LoVo (cell line): ENCODE data around the gene ACTR6.
"Not testable (repeated sequence)": the region's sequence is repeated elsewhere in the genome, so short reads cannot be mapped to it uniquely, and the experiment has no call there.

ENCODE experiments used
- DNase-seq: peaks from one replicate; pipeline ENCODE4 v3.0.0-alpha.2; 2016; ENCODE audit warnings: low spot score

Gene ACTR6

DNA sequence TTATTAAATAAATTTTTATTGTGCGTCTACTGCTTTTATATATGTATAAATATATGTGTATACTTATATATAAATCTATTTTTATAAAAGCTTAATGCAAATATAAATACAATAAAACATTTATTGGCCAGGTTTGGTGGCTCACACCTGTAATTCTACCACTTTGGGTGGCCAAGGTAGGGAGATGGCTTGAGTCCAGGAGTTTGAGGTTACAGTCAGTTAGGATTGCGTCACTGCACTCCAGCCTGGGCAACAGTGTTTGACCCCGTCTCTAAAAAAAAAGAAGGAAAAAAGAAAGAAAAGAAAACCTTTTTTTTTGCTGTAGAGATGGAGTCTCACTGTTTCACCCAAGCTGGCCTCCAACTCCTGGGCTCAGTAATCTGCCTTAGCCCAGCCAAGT lies 20.9 kb downstream of the ACTR6 start:
- no peak for DNase-seq

DNA sequence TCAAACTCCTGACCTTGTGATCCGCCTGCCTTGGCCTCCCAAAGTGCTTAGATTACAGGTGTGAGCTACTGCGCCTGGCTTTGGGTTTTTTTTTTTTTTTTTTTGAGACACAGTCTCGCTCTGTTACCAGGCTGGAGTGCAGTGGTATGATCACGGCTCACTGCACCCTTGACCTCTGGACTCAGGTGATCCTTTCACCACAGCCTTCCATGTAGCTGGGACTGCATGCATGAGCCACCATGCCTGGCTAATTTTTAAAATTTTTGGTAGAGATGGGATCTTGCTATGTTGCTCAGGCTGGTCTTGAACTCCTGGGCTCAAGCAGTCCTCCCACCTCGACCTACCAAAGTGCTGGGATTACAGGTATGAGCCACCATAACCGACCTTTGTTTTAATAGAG lies 21.6 kb downstream of the ACTR6 start:
- not testable (repeated sequence) for DNase-seq

DNA sequence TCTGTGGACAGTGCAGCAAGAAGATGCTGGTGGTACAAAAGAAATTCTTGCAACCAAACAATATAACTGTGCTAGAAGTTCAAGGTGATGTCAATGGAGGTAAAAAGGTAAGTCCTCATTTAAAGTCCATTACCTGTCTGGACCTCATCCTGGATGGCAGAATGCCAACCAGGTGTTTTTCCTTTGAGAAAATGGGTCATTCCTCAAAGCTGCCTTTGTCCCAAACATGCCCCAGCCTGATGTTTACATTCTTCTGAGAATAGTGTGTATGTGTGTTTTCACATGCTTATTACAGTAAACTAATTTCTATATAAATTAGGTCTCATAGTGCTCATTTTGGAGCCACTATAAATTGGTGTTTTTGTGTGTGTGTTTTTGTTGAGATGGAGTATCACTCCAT lies 24.9 kb downstream of the ACTR6 start:
- DNase-seq, result no peak

DNA sequence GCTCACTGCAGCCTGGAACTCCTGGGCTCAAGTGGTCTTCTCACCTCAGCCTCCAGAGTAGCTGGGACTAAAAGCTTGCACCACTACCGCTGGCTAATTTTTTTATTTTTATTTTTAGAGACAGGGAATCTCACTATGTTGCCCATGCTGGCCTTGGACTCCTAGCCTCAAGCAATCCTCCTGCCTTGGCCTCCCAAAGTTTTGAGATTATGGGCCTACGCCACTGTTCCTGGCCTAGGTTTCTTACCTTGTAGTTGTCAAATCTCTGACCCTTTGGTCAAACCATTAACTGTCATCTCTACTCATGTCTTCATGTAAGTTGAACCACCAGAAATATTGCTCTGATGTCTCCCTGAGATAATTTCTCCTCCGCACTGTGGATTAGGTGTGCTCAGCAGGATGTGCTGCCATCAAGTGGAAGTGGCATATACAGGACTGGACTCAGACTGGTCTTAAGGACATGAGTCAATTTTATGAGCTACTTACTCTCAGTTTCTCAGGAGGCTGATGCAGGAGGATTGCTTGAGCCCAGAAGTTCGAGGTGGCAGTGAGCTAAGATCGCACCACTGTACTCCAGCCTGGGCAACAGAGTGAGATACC lies 28.5 kb downstream of the ACTR6 start:
- DNase-seq, result peak; percentile 19

DNA sequence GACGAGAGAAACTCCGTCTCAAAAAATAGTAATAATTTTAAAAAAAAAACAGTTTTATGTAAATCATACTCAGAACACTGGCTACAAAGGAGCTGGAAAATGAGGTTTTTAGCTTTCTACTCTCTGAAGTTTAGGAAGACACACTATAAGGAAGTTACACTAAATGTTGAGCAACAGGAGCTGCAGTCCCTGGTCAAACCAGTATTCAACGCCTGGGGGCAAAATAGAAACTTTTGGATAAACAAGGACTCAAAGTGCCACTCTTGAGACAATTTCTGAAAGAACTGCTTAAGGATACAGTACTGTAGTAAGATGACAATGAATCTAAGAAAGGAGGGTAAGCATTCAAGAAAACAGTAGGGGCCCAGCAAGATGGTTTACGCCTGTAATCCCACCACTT lies 29.3 kb downstream of the ACTR6 start:
- DNase-seq, result no peak

DNA sequence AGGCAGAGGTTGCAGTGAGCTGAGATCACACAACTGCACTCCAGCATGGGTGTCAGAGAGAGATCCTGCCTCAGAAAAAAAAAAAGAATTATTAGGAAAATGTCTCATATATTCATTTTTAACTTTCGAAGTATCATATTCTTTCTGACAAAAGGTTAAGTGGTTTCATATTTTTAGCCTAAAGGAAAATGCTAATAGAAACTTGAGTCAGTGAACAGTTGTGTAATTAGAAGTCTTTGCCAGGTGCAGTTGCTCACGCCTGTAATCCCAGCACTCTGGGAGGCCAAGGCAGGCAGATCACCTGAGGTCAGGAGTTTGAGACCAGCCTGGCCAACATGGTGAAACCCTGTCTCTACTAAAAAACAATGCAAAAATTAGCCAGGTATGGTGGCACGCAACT lies 31.3 kb downstream of the ACTR6 start:
- not testable (repeated sequence) for DNase-seq

DNA sequence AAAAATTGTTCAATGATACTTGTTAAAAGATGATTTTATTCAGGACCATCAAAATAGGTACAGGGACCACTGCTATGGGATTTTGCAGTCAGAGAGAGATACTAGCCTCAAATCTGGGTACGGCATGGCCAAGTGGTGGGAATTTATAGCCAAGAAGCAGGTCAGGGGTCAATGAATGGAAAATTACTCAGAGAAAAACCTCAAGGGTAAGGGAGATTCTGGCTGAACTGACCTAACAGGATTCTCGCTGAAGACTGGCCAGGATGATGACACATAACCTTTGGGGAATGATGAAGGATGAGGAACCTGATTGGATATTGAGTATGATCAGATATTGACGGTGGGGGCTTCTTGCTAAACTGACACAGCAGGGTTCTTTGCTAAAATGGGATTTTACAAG lies 33.6 kb downstream of the ACTR6 start:
- DNase-seq, result no peak

DNA sequence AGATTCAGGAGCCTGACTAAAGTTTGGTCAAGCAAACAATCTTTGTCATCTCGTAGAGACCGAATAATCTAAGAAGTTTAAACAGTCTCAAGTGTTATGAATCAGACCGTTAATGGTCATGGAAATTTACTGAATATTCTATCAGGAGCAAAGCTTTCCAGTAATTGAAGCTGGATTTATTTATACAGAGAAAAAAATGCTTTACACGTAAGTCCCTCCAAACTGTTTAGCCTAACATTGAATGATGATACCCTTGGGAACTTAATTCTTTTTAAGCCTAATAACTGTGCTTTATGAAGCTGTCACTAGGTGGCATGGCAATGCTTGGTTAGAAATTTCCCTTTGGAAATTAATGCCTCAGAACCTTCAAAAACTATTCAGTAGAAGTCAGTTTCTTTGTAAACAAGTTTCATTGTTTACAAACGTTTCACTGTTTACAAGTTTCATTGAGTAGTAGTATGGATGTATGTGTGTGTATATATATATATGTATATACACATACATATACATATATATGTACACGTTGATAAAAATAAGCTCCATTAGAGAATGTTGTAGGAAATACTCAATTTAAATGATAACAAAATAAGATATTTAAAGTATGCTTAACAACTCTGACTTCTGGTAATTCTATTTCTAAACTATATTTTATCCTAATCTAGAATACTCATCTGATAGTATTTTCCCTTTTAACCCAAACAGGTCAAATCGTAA lies 34.1 kb downstream of the ACTR6 start:
- DNase-seq, result peak; percentile 53

DNA sequence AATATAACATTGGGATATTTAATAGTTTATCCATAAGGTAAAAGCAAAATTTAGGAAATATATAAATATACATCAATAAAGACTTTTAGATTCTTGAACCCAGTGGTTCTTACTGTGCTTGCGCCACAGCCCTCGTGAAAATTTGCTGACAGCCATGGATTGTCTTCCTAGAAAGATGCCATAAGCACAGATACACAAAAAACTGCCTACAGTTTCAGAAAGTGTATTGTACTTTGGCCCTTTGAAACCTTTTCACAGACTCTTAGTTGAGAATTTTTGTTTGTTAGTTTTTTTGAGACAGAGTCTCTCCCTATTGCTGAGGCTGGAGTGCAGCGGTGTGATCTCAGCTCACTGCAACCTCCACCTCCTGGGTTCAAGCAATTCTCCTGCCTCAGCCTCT lies 38.2 kb downstream of the ACTR6 start:
- DNase-seq, result no peak

DNA sequence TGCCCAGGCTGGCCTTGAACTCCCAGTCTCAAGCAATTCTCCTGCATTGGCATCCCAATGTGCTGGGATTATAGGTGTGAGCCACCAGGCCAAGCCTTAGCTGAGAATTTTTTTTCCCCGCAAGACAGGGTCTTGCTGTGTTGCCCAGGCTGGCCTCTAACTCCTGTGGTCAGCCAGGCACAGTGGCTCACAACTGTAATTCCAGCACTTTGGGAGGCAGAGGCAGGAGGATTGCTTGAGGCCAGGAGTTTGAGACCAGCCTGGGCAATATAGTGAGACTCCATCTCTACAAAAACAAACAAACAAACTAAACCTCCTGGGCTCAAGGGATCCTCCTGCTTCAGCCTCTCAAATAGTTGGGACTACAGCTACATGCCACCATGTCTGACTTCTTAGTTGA lies 39.0 kb downstream of the ACTR6 start:
- DNase-seq, result no peak

DNA sequence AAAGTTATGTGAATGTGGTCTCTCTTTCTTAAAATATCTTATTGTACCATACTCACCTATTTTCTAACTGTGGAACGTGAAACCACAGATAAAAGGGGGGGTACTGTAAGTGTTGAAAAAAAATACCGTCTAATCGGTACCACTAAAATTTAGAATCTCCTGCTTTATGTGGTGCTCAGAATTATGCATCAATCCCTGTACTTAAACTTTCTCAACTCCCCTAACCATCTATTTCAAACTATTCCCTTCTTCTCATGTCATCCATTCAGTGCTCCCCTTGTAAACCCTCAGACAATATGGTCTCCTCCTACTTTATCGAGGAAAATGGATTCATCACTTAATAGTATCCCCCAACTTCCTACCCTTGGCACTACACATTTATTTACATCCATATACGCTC lies 42.5 kb downstream of the ACTR6 start:
- DNase-seq, result no peak

DNA sequence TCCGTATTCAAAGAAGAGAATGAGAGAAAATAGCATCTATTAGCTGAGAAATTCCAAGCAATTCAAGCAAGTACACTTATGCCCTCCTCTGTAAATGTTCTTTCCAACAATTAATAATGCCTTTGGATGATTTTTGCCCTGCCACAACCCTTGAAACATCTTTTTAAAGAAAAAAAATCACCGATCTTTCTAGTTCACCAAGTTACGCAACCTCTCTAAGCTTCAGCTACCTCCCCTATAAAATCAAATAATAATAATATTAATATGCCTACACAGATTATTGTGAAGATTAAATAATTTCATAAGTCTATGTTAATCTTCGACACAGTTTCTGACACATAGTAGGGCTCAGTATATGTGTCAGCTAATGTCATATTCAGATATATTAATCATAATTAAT lies 47.1 kb downstream of the ACTR6 start:
- DNase-seq, result no peak

DNA sequence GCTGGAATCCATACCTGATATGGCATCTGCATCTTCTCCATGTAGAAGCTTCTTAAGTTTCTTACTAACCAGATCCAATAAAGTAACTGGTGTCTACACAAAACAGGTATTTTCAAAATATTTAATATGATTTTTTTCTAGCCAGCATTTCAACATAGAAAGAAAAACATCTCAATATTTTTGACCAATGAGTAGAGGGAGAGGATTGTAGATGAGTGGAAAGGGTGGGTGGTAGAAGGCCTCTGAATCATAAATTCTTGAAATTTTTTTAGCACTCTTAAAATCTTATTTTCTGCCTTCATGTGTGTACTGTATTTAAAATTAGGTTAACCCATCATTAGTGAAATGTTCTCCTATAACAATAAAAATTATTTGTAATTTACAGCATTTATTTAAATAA lies 48.3 kb downstream of the ACTR6 start:
- no peak for DNase-seq

DNA sequence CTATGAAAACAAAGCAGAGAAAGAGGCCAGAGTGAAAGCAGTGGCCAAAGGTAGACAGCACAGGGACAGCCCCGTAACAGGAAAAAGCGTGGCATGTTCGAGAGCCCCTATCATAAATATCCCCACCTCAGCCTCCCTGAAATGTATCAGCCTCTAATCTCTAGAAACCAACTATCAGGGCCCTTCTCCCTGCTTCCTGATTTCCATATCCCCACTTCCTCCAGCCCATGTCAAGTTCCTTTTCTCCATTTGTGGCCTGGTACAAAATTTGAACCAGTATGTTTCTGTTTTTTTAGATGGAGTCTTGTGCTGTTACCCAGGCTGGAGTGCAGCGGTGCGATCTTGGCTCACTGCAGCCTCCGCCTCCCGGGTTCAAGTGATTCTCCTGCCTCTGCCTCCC lies 49.3 kb downstream of the ACTR6 start:
- DNase-seq, result no peak

DNA sequence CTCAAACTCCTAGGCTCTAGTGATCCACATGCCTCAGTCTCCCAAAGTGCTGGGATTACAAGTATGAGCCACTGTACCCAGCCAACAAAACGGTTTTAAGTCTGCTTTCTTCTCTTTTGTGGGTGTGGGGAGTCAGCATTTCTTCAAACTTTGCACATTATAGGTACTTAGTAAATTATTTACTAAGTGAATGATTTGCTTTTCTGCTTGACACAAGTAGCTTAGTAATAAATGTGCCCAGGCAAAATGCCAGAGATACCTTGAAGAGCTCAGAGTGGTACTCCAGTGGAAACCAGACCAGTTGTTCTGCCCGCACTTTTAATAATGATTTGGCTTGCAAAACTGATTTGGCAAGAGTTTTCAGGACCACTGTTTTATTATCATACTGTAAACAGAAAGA lies 51.3 kb downstream of the ACTR6 start:
- peak; percentile 77 for DNase-seq

DNA sequence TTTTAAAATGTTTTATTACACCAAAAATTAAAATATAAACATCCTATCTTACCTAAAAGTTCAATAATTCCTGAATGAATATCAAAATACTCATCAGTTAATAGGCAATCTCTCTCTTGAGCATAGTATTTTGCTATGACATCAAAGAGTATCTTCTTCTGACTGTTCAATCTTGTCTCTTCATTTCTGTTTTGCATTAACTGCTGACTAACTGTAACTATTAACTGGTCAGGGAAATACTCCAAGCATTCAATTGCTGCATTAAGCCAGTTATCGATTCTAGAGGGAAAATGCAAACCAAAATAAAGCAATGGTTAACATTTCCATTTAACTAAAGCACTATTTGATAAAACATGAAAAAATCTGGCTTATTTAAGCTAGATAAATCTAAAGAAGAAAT lies 52.8 kb downstream of the ACTR6 start:
- DNase-seq, result no peak

DNA sequence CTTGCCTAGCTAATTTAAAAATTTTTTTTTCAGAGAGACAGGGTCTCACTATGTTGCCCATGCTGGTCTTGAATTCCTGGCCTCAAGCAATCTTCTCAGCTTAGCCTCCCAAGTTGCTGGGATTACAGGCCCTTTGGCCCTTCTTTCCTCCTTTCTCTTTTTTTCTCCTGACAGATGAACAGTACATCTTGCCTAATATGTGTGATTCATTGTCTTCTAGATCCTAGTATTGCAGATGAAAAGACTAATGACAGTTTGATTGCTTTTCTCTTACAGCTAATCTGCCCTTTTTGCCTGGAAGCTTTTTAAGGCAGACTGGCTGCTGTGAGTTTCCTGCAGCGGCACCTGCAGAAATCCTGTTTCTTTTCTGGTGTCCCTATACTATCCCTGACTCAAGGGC lies 54.3 kb downstream of the ACTR6 start:
- DNase-seq, result no peak

DNA sequence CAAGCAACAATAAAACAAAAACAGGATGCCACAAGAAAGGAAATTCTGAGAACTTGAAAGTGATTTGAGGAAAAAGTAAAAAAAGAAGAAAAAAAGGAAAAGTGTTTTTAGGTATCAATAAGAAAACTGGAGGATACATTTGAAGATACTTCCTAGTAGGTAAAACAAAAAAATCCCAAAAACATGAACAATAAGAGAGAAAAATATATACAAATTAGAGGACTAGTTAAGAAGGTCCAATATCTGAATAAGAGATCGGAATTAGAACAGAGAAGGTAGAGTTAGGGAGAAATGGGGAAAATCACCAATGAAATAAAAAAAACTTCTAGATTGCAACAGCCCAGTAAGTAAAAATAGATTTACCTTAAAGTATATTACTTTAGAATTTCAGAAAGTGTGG lies 57.5 kb downstream of the ACTR6 start:
- DNase-seq, result no peak

DNA sequence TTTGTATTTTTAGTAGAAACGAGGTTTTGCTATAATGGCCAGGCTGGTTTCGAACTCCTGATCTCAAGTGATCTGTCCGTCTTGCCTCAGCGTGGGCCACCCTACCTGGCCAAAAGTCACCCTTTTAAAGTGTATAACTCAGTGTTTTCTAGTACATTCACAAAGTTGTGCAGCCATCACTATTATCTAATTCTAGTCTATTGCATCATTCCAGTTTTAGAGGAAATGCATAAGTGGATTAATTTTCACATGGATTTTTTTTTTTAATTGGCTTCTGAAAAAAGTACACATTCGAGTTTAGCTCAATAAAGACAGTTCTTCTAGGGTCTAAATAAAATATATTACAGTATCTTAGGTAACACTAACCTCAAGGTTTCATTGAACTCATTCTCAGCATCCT lies 62.5 kb downstream of the ACTR6 start:
- no peak for DNase-seq

DNA sequence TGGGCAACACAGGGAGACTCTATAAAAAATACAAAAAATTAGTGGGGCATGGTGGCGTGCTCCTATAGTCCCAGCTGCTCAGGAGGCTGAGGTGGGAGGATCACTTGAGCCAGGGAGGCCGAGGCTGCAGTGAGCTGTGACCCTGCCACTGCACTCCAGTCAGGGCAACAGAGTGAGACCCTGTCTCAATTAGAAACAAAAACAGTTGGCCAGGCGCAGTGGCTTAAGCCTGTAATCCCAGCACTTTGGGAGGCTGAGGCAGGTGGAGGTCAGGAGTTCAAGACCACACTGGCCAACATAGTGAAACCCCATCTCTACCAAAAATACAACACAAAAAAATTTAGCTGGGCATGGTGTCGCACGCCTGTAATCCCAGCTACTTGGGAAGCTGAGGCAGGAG lies 64.5 kb downstream of the ACTR6 start:
- not testable (repeated sequence) for DNase-seq

DNA sequence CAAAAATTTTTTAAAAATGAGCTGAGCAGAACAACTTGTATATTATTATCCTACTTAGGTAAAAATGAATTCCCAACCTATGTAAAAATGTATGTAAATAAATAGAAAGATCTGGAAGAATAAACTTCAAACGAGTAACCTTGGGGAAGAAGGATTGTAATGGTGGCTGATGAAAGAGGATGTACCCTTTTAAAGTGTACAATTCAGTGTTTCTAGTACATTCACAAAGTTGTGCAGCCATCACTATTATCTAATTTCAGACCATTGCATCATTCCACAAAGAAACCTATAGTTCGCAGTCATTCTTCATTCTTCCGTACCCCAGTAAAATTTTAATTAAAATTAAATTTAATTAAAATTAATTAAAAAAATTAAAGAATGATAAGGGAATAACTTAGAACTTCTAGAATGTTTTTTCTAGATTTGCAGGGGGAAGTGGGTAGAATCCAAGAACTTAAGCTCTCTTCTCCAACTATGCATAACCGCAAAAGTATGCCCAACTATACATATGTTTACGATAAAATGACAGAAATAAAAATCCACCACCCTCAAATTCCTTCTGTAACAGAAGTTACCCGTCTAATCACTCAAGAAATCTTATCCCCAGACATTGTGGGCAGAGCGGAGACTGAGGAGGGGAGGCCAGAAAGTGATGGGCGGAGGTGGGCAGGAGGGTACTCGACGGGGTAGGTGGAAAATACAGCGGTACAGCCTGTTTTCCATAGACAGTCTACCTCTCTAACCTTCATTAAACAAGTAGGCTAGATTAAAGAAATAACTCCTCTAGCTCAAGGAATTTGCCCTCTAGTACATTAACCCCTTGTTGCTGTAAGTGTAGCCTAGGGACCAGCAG lies 65.3 kb downstream of the ACTR6 start:
- peak; percentile 18 for DNase-seq

DNA sequence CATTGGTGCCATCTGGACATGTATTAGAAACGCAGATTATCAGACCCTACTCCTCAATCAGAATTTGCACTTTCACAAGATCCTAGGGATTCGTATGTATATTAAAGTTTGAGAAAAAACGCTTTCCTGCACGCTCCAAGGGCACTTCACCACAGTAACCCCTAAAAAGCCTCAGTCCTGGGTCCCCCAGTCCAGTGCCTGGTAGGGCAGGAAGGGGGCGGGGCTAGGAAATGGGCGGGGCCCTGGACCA lies 65.9 kb downstream of the ACTR6 start:
- DNase-seq, result no peak

DNA sequence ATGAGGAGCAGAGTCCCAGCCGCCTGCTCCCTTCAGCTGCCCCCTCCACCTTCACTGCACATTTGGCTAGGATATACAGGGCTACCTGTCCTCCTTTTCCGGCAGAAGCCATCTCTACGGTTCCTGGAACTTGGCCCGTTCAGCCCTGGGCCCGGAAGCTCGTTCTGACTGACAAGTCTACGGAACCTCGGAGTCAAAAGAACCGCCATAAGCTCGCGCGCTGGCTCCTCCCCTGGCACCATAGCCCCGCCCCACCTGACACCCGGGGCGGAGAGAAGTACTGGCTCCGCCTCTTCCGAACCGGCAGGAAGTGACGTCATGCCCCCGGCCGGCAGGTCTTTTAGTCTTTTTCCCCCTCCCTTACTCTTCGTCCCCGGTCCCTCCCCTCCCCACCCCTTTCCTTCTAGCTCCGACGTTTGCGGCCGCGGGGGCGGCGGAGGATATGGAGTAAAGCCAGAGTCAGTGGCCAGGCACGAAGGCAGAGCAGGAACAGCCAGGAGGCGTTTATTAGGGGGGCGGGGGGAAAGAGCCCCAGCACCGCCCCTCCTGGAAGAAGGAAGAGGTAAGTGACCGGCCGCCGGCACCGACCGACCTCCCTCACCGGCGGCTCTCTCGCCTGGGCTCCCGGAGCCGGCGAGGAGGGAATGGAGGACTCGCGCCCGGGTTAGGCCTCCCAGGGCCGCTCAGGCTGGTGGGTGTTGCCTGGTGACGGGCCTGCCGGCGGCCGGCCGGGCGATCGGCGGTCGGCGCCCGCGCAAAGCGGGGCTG lies 66.4 kb downstream of the ACTR6 start, which contains the start of the genes DEPDC4 and SCYL2:
Gene DEPDC4 (minus strand): TSS at position 245 of the 768 bp plus-strand sequence. CDS start 3 bp downstream, at position 242.
Gene SCYL2 (plus strand): TSS at position 343 of the 768 bp plus-strand sequence. CDS start 15,794 bp downstream, outside the sequence.
- DNase-seq, result peak; percentile 98
